Trophoblast cell (in vitro differentiated cells and primary cell): ENCODE data around the gene COL6A3.

Source experiments
- DNase-seq, 2 donors: peaks; one replicate each; pipeline ENCODE4 v3.0.0-alpha.2; 2016
- H2AFZ ChIP-seq: 2 replicates; pipeline ENCODE4 v1.6.1; 2013; ENCODE audit warnings: low read length, moderate library complexity, mild to moderate bottlenecking; ENCODE audit not compliant: insufficient read depth, poor library complexity
- H2AK5ac ChIP-seq: 2 replicates; pipeline ENCODE4 v1.6.1; 2013; ENCODE audit warnings: mild to moderate bottlenecking, low read length
- H2BK120ac ChIP-seq: 2 replicates; pipeline ENCODE4 v1.6.1; 2013; ENCODE audit warnings: low read length, mild to moderate bottlenecking, moderate library complexity; ENCODE audit not compliant: insufficient read depth, poor library complexity
- H2BK12ac ChIP-seq: 2 replicates; pipeline ENCODE4 v1.6.1; 2013; ENCODE audit warnings: mild to moderate bottlenecking, low read length, moderate library complexity
- H2BK5ac ChIP-seq: 2 replicates; pipeline ENCODE4 v1.6.1; 2013; ENCODE audit warnings: low read length, low read depth, moderate library complexity, mild to moderate bottlenecking; ENCODE audit not compliant: poor library complexity
- H3K14ac ChIP-seq: 2 replicates; pipeline ENCODE4 v1.6.1; 2013; ENCODE audit warnings: mild to moderate bottlenecking, low read length
- H3K18ac ChIP-seq: 2 replicates; pipeline ENCODE4 v1.6.1; 2013; ENCODE audit warnings: mild to moderate bottlenecking, low read length
- H3K23ac ChIP-seq: 2 replicates; pipeline ENCODE4 v1.6.1; 2013; ENCODE audit warnings: low read length
- H3K27ac ChIP-seq: 2 replicates; pipeline ENCODE4 v1.5.1; 2013; ENCODE audit warnings: low read depth, mild to moderate bottlenecking, inconsistent platforms, low read length, moderate library complexity
- H3K27me3 ChIP-seq: 2 replicates; pipeline ENCODE4 v1.6.1; 2013; ENCODE audit warnings: inconsistent platforms, mild to moderate bottlenecking, low read length, moderate library complexity; ENCODE audit not compliant: insufficient read depth
- H3K36me3 ChIP-seq, 2 experiments: 1 replicate in 1 of 2; 2 replicates in 1 of 2; pipeline ENCODE4 v1.6.1; 2013; ENCODE audit warnings: low read length in 2 of 2, mild to moderate bottlenecking in 2 of 2, moderate library complexity in 1 of 2; ENCODE audit not compliant: insufficient read depth in 2 of 2, control insufficient read depth in 1 of 2
- H3K4ac ChIP-seq: 2 replicates; pipeline ENCODE4 v1.6.1; 2013; ENCODE audit warnings: low read depth, mild to moderate bottlenecking, low read length, moderate library complexity
- H3K4me1 ChIP-seq, 2 experiments: 1 replicate in 1 of 2; 2 replicates in 1 of 2; pipeline ENCODE4 v1.6.1; 2013; ENCODE audit warnings: low read length in 2 of 2, mild to moderate bottlenecking in 2 of 2, moderate library complexity in 1 of 2; ENCODE audit not compliant: insufficient read depth in 2 of 2, control insufficient read depth in 1 of 2
- H3K4me2 ChIP-seq: 2 replicates; pipeline ENCODE4 v1.6.1; 2013; ENCODE audit warnings: inconsistent platforms, mild to moderate bottlenecking, low read length, moderate library complexity
- H3K4me3 ChIP-seq: 2 replicates; pipeline ENCODE4 v1.5.1; 2013; ENCODE audit warnings: mild to moderate bottlenecking, low read depth, low read length, inconsistent platforms
- H3K79me1 ChIP-seq: one replicate; pipeline ENCODE4 v1.6.1; 2013; ENCODE audit warnings: low read length
- H3K79me2 ChIP-seq: 2 replicates; pipeline ENCODE4 v1.6.1; 2013; ENCODE audit warnings: low read length, mild to moderate bottlenecking; ENCODE audit not compliant: control insufficient read depth, insufficient read depth, poor library complexity
- H3K9ac ChIP-seq: 2 replicates; pipeline ENCODE4 v1.6.1; 2013; ENCODE audit warnings: mild to moderate bottlenecking, low read length
- H3K9me3 ChIP-seq: 2 replicates; pipeline ENCODE4 v1.6.1; 2013; ENCODE audit warnings: low read depth, mild to moderate bottlenecking, control low read depth, inconsistent platforms, low read length; ENCODE audit not compliant: insufficient read depth
- H4K12ac ChIP-seq: 2 replicates; pipeline ENCODE4 v1.6.1; 2013; ENCODE audit warnings: low read depth, mild to moderate bottlenecking, low read length, moderate library complexity
- H4K8ac ChIP-seq: 2 replicates; pipeline ENCODE4 v1.6.1; 2013; ENCODE audit warnings: low read depth, mild to moderate bottlenecking, low read length, moderate library complexity
- H4K91ac ChIP-seq: one replicate; pipeline ENCODE4 v1.6.1; 2013; ENCODE audit warnings: low read depth, mild to moderate bottlenecking, low read length, moderate library complexity
- WGBS: extraction: QIAGEN DNeasy Blood & Tissue Kit; methylation state at CpG from one replicate; pipeline ENCODE4 v1.1.7; 2013; ENCODE audit warnings: missing lambda C conversion rate; ENCODE audit not compliant: insufficient read length, insufficient coverage; ENCODE audit errors: extremely low coverage; 5-methylcytosine and 5-hydroxymethylcytosine counted together

Gene COL6A3

GRCh38 chr2:237374284-237375060 is 39.5 kb downstream of the COL6A3 start:
- no peaks in the 10 kb centered on the region for H3K79me1 ChIP-seq
- WGBS, result no CpG with 5 or more reads among the region's 35 CpGs
- no peak overlapping the region for H2BK5ac ChIP-seq
- no peak overlapping the region for H3K9ac ChIP-seq
- no peak overlapping the region for H3K23ac ChIP-seq
- no peaks in the 10 kb centered on the region for H3K4me1 ChIP-seq
- H3K4ac ChIP-seq, result no peak overlapping the region
- H3K27ac ChIP-seq, result no peak overlapping the region
- DNase-seq, result no peak
- no peak overlapping the region for H3K14ac ChIP-seq
- peaks cover 42 to 62% of the 10 kb centered on the region in 2 experiments for H3K36me3 ChIP-seq
- no peak overlapping the region for H3K18ac ChIP-seq
- H4K12ac ChIP-seq, result no peak overlapping the region
- no peak overlapping the region for H2BK12ac ChIP-seq
- no peak overlapping the region for H2AFZ ChIP-seq
- no peak overlapping the region for H2AK5ac ChIP-seq
- H3K79me2 ChIP-seq, result no peaks in the 10 kb centered on the region
- peaks cover 8% of the 10 kb centered on the region for H3K9me3 ChIP-seq
- no peaks in the 10 kb centered on the region for H3K27me3 ChIP-seq
- no peak overlapping the region for H3K4me3 ChIP-seq
- no peak overlapping the region for H2BK120ac ChIP-seq
- no peak overlapping the region for H4K8ac ChIP-seq
- H4K91ac ChIP-seq, result no peak overlapping the region
- H3K4me2 ChIP-seq, result no peak overlapping the region

GRCh38 chr2:237371856-237372255 is 42.1 kb downstream of the COL6A3 start:
- H3K79me2 ChIP-seq, result no peaks in the 10 kb centered on the region
- H4K91ac ChIP-seq, result no peak overlapping the region
- H3K14ac ChIP-seq, result no peak overlapping the region
- no CpG with 5 or more reads among the region's 24 CpGs for WGBS
- H4K8ac ChIP-seq, result no peak overlapping the region
- H3K36me3 ChIP-seq, result peaks cover 41 to 68% of the 10 kb centered on the region in 2 experiments
- H3K4me1 ChIP-seq, result no peaks in the 10 kb centered on the region
- no peak overlapping the region for H3K23ac ChIP-seq
- no peak overlapping the region for H2AFZ ChIP-seq
- no peak overlapping the region for H3K9ac ChIP-seq
- peaks cover 7% of the 10 kb centered on the region for H3K9me3 ChIP-seq
- no peak overlapping the region for H2BK120ac ChIP-seq
- no peak overlapping the region for H3K4me3 ChIP-seq
- no peaks in the 10 kb centered on the region for H3K79me1 ChIP-seq
- no peak overlapping the region for H4K12ac ChIP-seq
- no peak overlapping the region for H2AK5ac ChIP-seq
- no peaks in the 10 kb centered on the region for H3K27me3 ChIP-seq
- H3K27ac ChIP-seq, result no peak overlapping the region
- H2BK5ac ChIP-seq, result no peak overlapping the region
- H2BK12ac ChIP-seq, result no peak overlapping the region
- no peak for DNase-seq
- H3K4me2 ChIP-seq, result no peak overlapping the region
- H3K18ac ChIP-seq, result no peak overlapping the region
- H3K4ac ChIP-seq, result no peak overlapping the region

- Histone ChIP-seq H3K18ac (no peak overlapping the region), H3K27me3 (no peaks in the 10 kb centered on the region), H2BK120ac (no peak overlapping the region), H2AK5ac (no peak overlapping the region), H4K12ac (no peak overlapping the region), H2BK12ac (peak overlapping the region; percentile 41), H3K4me1 (no peaks in the 10 kb centered on the region), H2AFZ (no peak overlapping the region), H3K79me1 (no peaks in the 10 kb centered on the region), H2BK5ac (peak overlapping the region; percentile 18), H3K4me2 (no peak overlapping the region), H3K4ac (no peak overlapping the region), H3K23ac (no peak overlapping the region), H3K79me2 (no peaks in the 10 kb centered on the region), H3K9me3 (peaks cover 2% of the 10 kb centered on the region), H3K36me3 (peaks cover 36 to 60% of the 10 kb centered on the region in 2 experiments), H3K4me3 (no peak overlapping the region), H3K9ac (no peak overlapping the region), H3K27ac (no peak overlapping the region), H3K14ac (no peak overlapping the region), H4K8ac (no peak overlapping the region), H4K91ac (no peak overlapping the region)
- DNase-seq, result no peak
- WGBS, result no CpG with 5 or more reads among the region's 19 CpGs
Observed at GRCh38 chr2:237365671-237366070, 48.3 kb downstream of the COL6A3 start.

DNA sequence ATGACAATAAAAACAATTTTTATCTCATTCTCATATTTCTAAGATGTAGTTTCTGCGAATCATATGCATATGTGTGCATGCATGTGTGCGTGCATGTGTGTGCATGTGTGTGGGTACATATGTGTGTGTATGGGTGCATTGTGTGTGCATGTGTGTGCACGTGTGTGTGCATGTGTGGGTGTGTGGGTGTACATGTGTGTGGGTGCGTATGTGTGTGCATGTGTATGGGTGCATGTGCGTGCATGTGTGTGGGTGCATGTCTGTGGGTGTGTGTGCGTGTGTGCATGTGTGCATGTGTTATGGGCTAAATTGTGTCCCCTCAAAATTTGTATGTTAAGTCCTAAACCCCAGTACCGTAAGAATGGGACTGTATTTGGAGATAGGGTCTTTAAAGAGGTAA is 49.3 kb downstream of the COL6A3 start:
- peaks cover under 1 to 2% of the 10 kb centered on the region in 2 experiments for H3K4me1 ChIP-seq
- no peak overlapping the region for H3K4me2 ChIP-seq
- WGBS, result no CpG with 5 or more reads among the region's 7 CpGs
- DNase-seq, result no peak
- H3K9me3 ChIP-seq, result peaks cover 2% of the 10 kb centered on the region
- no peak overlapping the region for H3K27ac ChIP-seq
- no peak overlapping the region for H3K23ac ChIP-seq
- no peak overlapping the region for H4K12ac ChIP-seq
- no peak overlapping the region for H2BK12ac ChIP-seq
- H3K27me3 ChIP-seq, result no peaks in the 10 kb centered on the region
- H3K79me2 ChIP-seq, result no peaks in the 10 kb centered on the region
- no peak overlapping the region for H2AK5ac ChIP-seq
- H3K4me3 ChIP-seq, result peak overlapping the region; percentile 30
- H2AFZ ChIP-seq, result no peak overlapping the region
- H3K18ac ChIP-seq, result no peak overlapping the region
- no peak overlapping the region for H4K91ac ChIP-seq
- no peak overlapping the region for H2BK120ac ChIP-seq
- H3K79me1 ChIP-seq, result peaks cover 4% of the 10 kb centered on the region
- H3K9ac ChIP-seq, result no peak overlapping the region
- no peak overlapping the region for H3K4ac ChIP-seq
- H3K36me3 ChIP-seq, result peaks cover 44 to 67% of the 10 kb centered on the region in 2 experiments
- no peak overlapping the region for H4K8ac ChIP-seq
- H3K14ac ChIP-seq, result no peak overlapping the region
- no peak overlapping the region for H2BK5ac ChIP-seq
